Testis (tissue), 3 donors: ENCODE data around the gene KLF6. TPM values are rescaled to one million over a fixed set of nuclear protein-coding genes. Genes with fewer than 3 reads are reported as not detected.

Experiments
- DNase-seq: peaks from one replicate; pipeline ENCODE4 v3.0.0-alpha.2; 2019
- H3K27ac ChIP-seq, 2 donors: fragments of 200-600 bp; sonication (generic); one replicate each; pipeline ENCODE4 v1.5.1; 2019
- H3K27me3 ChIP-seq: fragments of 200-600 bp; sonication (generic); one replicate; pipeline ENCODE4 v1.5.1; 2019
- H3K36me3 ChIP-seq: fragments of 200-600 bp; sonication (generic); one replicate; pipeline ENCODE4 v1.5.1; 2017; ENCODE audit warnings: low read depth; ENCODE audit errors: missing control alignments
- H3K4me1 ChIP-seq: fragments of 200-600 bp; sonication (generic); one replicate; pipeline ENCODE4 v1.5.1; 2019
- H3K4me3 ChIP-seq, 2 donors: fragments of 200-600 bp; sonication (generic); one replicate each; pipeline ENCODE4 v1.5.1; 2017 to 2019
- H3K9me3 ChIP-seq: fragments of 200-600 bp; sonication (generic); one replicate; pipeline ENCODE4 v1.5.1; 2017
- CTCF ChIP-seq, 3 experiments: fragments of 450-650 bp in 2 of 3; fragments of 200-600 bp in 1 of 3; sonication (generic) in 1 of 3; IDR thresholded peaks; one replicate each; pipeline ENCODE4 v1.5.1; 2016 to 2019; ENCODE audit warnings: antibody characterized with exemption in 3 of 3, mild to moderate bottlenecking in 2 of 3, moderate library complexity in 1 of 3
- POLR2A ChIP-seq: fragments of 450-650 bp; IDR thresholded peaks from one replicate; pipeline ENCODE4 v1.6.1; 2017; ENCODE audit warnings: antibody characterized with exemption, mild to moderate bottlenecking, moderate library complexity
- WGBS, 2 donors: methylation state at CpG; one replicate each; pipeline ENCODE4 v1.1.5; 2018; 5-methylcytosine and 5-hydroxymethylcytosine counted together
- intact Hi-C: fragments of 100-400 bp; cut with DNase I; formaldehyde crosslinking; loops from one replicate; pipeline ENCODE4 v1.15.1; 2023; ENCODE audit warnings: low total_unique reads
- polyA plus RNA-seq: library from polyadenylated mRNA; stranded (reverse); fragments of 350-450 nt; fragmentation: Illumina TruSeq; extraction: RNeasy Lipid Tissue Mini Kit (QIAGEN cat#74804); gene quantifications from one replicate; pipeline ENCODE4 v1.2.3, GENCODE V29; 2014; ENCODE audit warnings: low read depth, low replicate concordance; ENCODE audit not compliant: insufficient read depth
- total RNA-seq, 2 donors: library from RNA; depleted of rRNA; stranded (reverse); fragments of >200 nt; gene quantifications; one replicate each; pipeline ENCODE4 v1.2.3, GENCODE V29; 2016

KLF6 gene
- total and polyA plus RNA-seq, 3 donors from 2014 or later, result 30.8 to 41.5 (median 35.7) TPM

- Histone ChIP-seq H3K9me3 (no peaks in the 10 kb centered on the region), H3K4me1 (peaks cover 35% of the 10 kb centered on the region), H3K27me3 (no peaks in the 10 kb centered on the region), H3K36me3 (no peaks in the 10 kb centered on the region), H3K27ac (peak overlapping the region; percentile 99), H3K4me3 (peak overlapping the region in 1 of 2 donors; percentile 18)
- no peak for DNase-seq
- intact Hi-C loops, result no loop called here
- TF ChIP-seq POLR2A, result no peak
- TF ChIP-seq CTCF (IDR thresholded peaks at IDR 0.05), result no peak
- WGBS, 2 donors, result 45 to 47% methylated on average over 15 to 16 of the region's 16 CpGs
These were observed 4.1 kb downstream of the KLF6 start for GRCh38 chr10:3780771-3781467.

GRCh38 chr10:3780021-3780770 lies 4.8 kb downstream of the KLF6 start:
- Histone ChIP-seq H3K4me1 (peaks cover 42% of the 10 kb centered on the region), H3K27me3 (no peaks in the 10 kb centered on the region), H3K9me3 (no peaks in the 10 kb centered on the region), H3K4me3 (peak overlapping the region in 1 of 2 donors; percentile 18), H3K36me3 (no peaks in the 10 kb centered on the region), H3K27ac (peak overlapping the region; percentile 99)
- no peak for TF ChIP-seq POLR2A
- TF ChIP-seq CTCF (IDR thresholded peaks at IDR 0.05), result no peak
- peak; percentile 22 for DNase-seq
- 49 to 54% methylated on average over 16 to 17 of the region's 17 CpGs for WGBS, 2 donors
- intact Hi-C loops, result no loop called here

GRCh38 chr10:3779158-3779741 lies 5.8 kb downstream of the KLF6 start:
- no peak for TF ChIP-seq CTCF (IDR thresholded peaks at IDR 0.05)
- no peak for TF ChIP-seq POLR2A
- Histone ChIP-seq H3K27ac (peak overlapping the region; percentile 99), H3K4me1 (peaks cover 42% of the 10 kb centered on the region), H3K4me3 (no peak overlapping the region), H3K36me3 (no peaks in the 10 kb centered on the region), H3K9me3 (no peaks in the 10 kb centered on the region), H3K27me3 (no peaks in the 10 kb centered on the region)
- intact Hi-C loops, result no loop called here
- no peak for DNase-seq
- WGBS, 2 donors, result 77 to 78% methylated on average over 14 of the region's 14 CpGs

GRCh38 chr10:3778692-3779157 lies 6.3 kb downstream of the KLF6 start:
- TF ChIP-seq POLR2A (no peak), CTCF (IDR thresholded peaks at IDR 0.05) (no peak)
- intact Hi-C loops, result no loop called here

More at GRCh38 chr10:3778692-3779157, 6.3 kb downstream of the KLF6 start:
- H3K9me3 ChIP-seq, result no peaks in the 10 kb centered on the region
- H3K27ac ChIP-seq, result peak overlapping the region in 1 of 2 donors; percentile 99
- DNase-seq, result no peak
- no peaks in the 10 kb centered on the region for H3K36me3 ChIP-seq
- H3K4me1 ChIP-seq, result peaks cover 42% of the 10 kb centered on the region
- no peak overlapping the region for H3K4me3 ChIP-seq
- no peaks in the 10 kb centered on the region for H3K27me3 ChIP-seq
- WGBS, 2 donors, result 77 to 96% methylated on average over 3 of the region's 3 CpGs
